ENCODE measurements around the gene SRP68. TPM values are rescaled to one million over a fixed set of nuclear protein-coding genes. Genes with fewer than 3 reads are reported as not detected.

The SRP68 gene
- total RNA-seq, 1 experiment from 2014 or later, result 90.7 TPM

GRCh38 chr17:76076146-76076764 is 3.9 kb upstream of the SRP68 start:
- peak overlapping the region; percentile 86 for H3K4me3 Mint-ChIP-seq
- CTCF ChIA-PET, result interaction anchor here (0.6 to 4.9 kb wide), 16 partner anchors 12 to 311 kb away, joined by 3 to 43 read pairs (median 5); partner anchors contain the start of genes MRPL38 and UBALD2
- POLR2A ChIA-PET, result interaction anchor here (1.3 kb wide), 1 partner anchor 26 kb away, joined by 3 read pairs; no protein-coding TSS in a partner anchor
- no peak overlapping the region for H3K27ac Mint-ChIP-seq
- TF ChIP-seq ZNF423 (CRISPR knock-in tag; IDR thresholded peaks at IDR 0.05) (no peak), ZMAT4 (CRISPR knock-in tag; IDR thresholded peaks at IDR 0.05) (no peak), ZNF121 (CRISPR knock-in tag; IDR thresholded peaks at IDR 0.05) (no peak), NFYB (CRISPR knock-in tag; conservative IDR thresholded peaks at IDR 0.05; ENCODE audit: low read depth) (peak; percentile 26), NR3C1 (CRISPR knock-in tag; conservative IDR thresholded peaks at IDR 0.05; ENCODE audit: low read depth) (no peak)
- TF ChIP-seq, protein P1, sequence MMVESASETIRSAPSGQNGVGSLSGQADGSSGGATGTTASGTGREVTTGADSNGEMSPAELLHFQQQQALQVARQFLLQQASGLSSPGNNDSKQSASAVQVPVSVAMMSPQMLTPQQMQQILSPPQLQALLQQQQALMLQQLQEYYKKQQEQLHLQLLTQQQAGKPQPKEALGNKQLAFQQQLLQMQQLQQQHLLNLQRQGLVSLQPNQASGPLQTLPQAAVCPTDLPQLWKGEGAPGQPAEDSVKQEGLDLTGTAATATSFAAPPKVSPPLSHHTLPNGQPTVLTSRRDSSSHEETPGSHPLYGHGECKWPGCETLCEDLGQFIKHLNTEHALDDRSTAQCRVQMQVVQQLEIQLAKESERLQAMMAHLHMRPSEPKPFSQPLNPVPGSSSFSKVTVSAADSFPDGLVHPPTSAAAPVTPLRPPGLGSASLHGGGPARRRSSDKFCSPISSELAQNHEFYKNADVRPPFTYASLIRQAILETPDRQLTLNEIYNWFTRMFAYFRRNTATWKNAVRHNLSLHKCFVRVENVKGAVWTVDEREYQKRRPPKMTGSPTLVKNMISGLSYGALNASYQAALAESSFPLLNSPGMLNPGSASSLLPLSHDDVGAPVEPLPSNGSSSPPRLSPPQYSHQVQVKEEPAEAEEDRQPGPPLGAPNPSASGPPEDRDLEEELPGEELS (CRISPR knock-in tag; IDR thresholded peaks at IDR 0.05), result no peak
- TF ChIP-seq, protein P2, sequence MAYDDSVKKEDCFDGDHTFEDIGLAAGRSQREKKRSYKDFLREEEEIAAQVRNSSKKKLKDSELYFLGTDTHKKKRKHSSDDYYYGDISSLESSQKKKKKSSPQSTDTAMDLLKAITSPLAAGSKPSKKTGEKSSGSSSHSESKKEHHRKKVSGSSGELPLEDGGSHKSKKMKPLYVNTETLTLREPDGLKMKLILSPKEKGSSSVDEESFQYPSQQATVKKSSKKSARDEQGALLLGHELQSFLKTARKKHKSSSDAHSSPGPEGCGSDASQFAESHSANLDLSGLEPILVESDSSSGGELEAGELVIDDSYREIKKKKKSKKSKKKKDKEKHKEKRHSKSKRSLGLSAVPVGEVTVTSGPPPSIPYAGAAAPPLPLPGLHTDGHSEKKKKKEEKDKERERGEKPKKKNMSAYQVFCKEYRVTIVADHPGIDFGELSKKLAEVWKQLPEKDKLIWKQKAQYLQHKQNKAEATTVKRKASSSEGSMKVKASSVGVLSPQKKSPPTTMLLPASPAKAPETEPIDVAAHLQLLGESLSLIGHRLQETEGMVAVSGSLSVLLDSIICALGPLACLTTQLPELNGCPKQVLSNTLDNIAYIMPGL (CRISPR knock-in tag; IDR thresholded peaks at IDR 0.05), result no peak
- TF ChIP-seq, protein P3, sequence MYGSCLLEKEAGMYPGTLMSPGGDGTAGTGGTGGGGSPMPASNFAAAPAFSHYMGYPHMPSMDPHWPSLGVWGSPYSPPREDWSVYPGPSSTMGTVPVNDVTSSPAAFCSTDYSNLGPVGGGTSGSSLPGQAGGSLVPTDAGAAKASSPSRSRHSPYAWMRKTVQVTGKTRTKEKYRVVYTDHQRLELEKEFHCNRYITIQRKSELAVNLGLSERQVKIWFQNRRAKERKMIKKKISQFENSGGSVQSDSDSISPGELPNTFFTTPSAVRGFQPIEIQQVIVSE (CRISPR knock-in tag; IDR thresholded peaks at IDR 0.05; ENCODE audit: borderline replicate concordance), result no peak
- TF ChIP-seq, protein P4, sequence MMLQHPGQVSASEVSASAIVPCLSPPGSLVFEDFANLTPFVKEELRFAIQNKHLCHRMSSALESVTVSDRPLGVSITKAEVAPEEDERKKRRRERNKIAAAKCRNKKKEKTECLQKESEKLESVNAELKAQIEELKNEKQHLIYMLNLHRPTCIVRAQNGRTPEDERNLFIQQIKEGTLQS (CRISPR knock-in tag; conservative IDR thresholded peaks at IDR 0.05), result 0 out of 2 replicates have a peak, but pooled peaks have one; percentile 53
- TF ChIP-seq, protein P5, sequence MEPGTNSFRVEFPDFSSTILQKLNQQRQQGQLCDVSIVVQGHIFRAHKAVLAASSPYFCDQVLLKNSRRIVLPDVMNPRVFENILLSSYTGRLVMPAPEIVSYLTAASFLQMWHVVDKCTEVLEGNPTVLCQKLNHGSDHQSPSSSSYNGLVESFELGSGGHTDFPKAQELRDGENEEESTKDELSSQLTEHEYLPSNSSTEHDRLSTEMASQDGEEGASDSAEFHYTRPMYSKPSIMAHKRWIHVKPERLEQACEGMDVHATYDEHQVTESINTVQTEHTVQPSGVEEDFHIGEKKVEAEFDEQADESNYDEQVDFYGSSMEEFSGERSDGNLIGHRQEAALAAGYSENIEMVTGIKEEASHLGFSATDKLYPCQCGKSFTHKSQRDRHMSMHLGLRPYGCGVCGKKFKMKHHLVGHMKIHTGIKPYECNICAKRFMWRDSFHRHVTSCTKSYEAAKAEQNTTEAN (CRISPR knock-in tag; IDR thresholded peaks at IDR 0.05), result peak; percentile 44; the same call in 1 of the 2 replicates
- H3K27me3 Mint-ChIP-seq (ENCODE audit: low read depth), result peaks cover 64% of the 10 kb centered on the region
- DNase-seq (ENCODE audit: low spot score), result peak; percentile 38
- no peaks in the 10 kb centered on the region for H3K9me3 Mint-ChIP-seq
- ATAC-seq, result no peak
- H3K36me3 Mint-ChIP-seq, result no peaks in the 10 kb centered on the region
- H3K4me1 Mint-ChIP-seq, result peaks cover 56% of the 10 kb centered on the region

- ChIA-PET POLR2A (interaction anchor here (0.6 to 1.3 kb wide), 2 partner anchors 27 to 34 kb away, joined by 3 to 8 read pairs; no protein-coding TSS in a partner anchor), CTCF (interaction anchor here (0.6 to 4.9 kb wide), 22 partner anchors 10 to 348 kb away, joined by 3 to 43 read pairs (median 4); partner anchors contain the start of genes CDK3, FBF1, TRIM65 and UBALD2)
- TF ChIP-seq JUN (CRISPR knock-in tag; IDR thresholded peaks at IDR 0.05) (0 out of 2 replicates have a peak, but pooled peaks have one; percentile 27), ZNF219 (CRISPR knock-in tag; IDR thresholded peaks at IDR 0.05; ENCODE audit: borderline replicate concordance) (0 out of 2 replicates have a peak, but pooled peaks have one; percentile 60), TEAD1 (CRISPR knock-in tag; IDR thresholded peaks at IDR 0.05) (peak; percentile 73)
- TF ChIP-seq, protein P6, sequence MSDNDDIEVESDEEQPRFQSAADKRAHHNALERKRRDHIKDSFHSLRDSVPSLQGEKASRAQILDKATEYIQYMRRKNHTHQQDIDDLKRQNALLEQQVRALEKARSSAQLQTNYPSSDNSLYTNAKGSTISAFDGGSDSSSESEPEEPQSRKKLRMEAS (CRISPR knock-in tag; IDR thresholded peaks at IDR 0.05), result peak; percentile 38; the same call in 1 of the 2 replicates
- TF ChIP-seq, protein P7, sequence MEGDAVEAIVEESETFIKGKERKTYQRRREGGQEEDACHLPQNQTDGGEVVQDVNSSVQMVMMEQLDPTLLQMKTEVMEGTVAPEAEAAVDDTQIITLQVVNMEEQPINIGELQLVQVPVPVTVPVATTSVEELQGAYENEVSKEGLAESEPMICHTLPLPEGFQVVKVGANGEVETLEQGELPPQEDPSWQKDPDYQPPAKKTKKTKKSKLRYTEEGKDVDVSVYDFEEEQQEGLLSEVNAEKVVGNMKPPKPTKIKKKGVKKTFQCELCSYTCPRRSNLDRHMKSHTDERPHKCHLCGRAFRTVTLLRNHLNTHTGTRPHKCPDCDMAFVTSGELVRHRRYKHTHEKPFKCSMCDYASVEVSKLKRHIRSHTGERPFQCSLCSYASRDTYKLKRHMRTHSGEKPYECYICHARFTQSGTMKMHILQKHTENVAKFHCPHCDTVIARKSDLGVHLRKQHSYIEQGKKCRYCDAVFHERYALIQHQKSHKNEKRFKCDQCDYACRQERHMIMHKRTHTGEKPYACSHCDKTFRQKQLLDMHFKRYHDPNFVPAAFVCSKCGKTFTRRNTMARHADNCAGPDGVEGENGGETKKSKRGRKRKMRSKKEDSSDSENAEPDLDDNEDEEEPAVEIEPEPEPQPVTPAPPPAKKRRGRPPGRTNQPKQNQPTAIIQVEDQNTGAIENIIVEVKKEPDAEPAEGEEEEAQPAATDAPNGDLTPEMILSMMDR (IDR thresholded peaks at IDR 0.05), result no peak
- H3K27ac Mint-ChIP-seq, result no peak overlapping the region
- H3K36me3 Mint-ChIP-seq, result no peaks in the 10 kb centered on the region
- H3K27me3 Mint-ChIP-seq (ENCODE audit: low read depth), result peaks cover 64% of the 10 kb centered on the region
- DNase-seq (ENCODE audit: low spot score) (peak; percentile 73), ATAC-seq (peak; percentile 13)
- peaks cover 50% of the 10 kb centered on the region for H3K4me1 Mint-ChIP-seq
- H3K9me3 Mint-ChIP-seq, result no peaks in the 10 kb centered on the region
- H3K4me3 Mint-ChIP-seq, result peak overlapping the region; percentile 86
Measured at GRCh38 chr17:76075364-76076145, 3.2 kb upstream of the SRP68 start.
